Right lobe of liver (tissue), 6 donors: Measurements from ENCODE around the gene CDC73. TPM values are rescaled to one million over a fixed set of nuclear protein-coding genes. Genes with fewer than 3 reads are reported as not detected.

Experiments
- ATAC-seq, 4 donors: fragments of 200-7000 bp; cut with Tn5 transposase; one replicate each; pipeline ENCODE4 v1.9.1; 2020; ENCODE audit warnings: mild to moderate bottlenecking in 4 of 4, moderate library complexity in 4 of 4
- DNase-seq, 3 donors: peaks; one replicate each; pipeline ENCODE4 v3.0.0-alpha.2; 2020
- H3K27ac ChIP-seq, 3 donors: fragments of 200-600 bp; one replicate each; pipeline ENCODE4 v1.8.0; 2022
- H3K27me3 ChIP-seq, 2 donors: fragments of 200-600 bp; one replicate each; pipeline ENCODE4 v1.8.0; 2022
- H3K36me3 ChIP-seq, 4 donors: fragments of 200-600 bp; sonication (generic) in 1 of 4; one replicate each; pipeline versions ENCODE4 v1.5.1 to v1.8.0; 2017 to 2022; ENCODE audit warnings: control low read depth in 1 of 4
- H3K4me1 ChIP-seq, 4 donors: fragments of 200-600 bp; sonication (generic) in 1 of 4; one replicate each; pipeline versions ENCODE4 v1.5.1 to v1.8.0; 2017 to 2022; ENCODE audit warnings: control low read depth in 1 of 4
- H3K4me3 ChIP-seq, 3 donors: fragments of 200-600 bp; one replicate each; pipeline ENCODE4 v1.8.0; 2022
- H3K9me3 ChIP-seq, 4 donors: fragments of 200-600 bp; sonication (generic) in 1 of 4; one replicate each; pipeline versions ENCODE4 v1.5.1 to v1.8.0; 2017 to 2022; ENCODE audit warnings: control low read depth in 1 of 4
- POLR2A ChIP-seq: fragments of 450-650 bp; IDR thresholded peaks from one replicate; pipeline ENCODE4 v1.6.1; 2017; ENCODE audit warnings: antibody characterized with exemption, mild to moderate bottlenecking
- WGBS: methylation state at CpG from one replicate; pipeline ENCODE4 v1.1.6; 2018; ENCODE audit warnings: low coverage, low lambda C conversion rate; ENCODE audit not compliant: insufficient coverage; ENCODE audit errors: missing lambda C conversion rate; 5-methylcytosine and 5-hydroxymethylcytosine counted together
- intact Hi-C, 2 donors: fragments of 100-400 bp; cut with DNase I; formaldehyde crosslinking; loops; one replicate each; pipeline versions ENCODE4 v1.11.2 to v1.14.1; 2022
- total RNA-seq, 6 experiments: library from RNA; depleted of rRNA in 2 of 6; stranded (reverse); fragments of >200 nt in 2 of 6; fragmentation: NEBNext Ultra II Directional in 3 of 6; extraction: Animal tissue kit (Norgen Biotek cat#: 25700) in 3 of 6; gene quantifications; one replicate each; pipeline versions ENCODE4 v1.1.0 to v1.2.4, GENCODE V29; 2016 to 2023
- TF ChIP-seq, protein P1 (sequence below), 4 donors: fragments of 200-600 bp in 3 of 4; fragments of 450-650 bp in 1 of 4; IDR thresholded peaks; one replicate each; pipeline versions ENCODE4 v1.5.1 to v1.8.0; 2016 to 2022; ENCODE audit warnings: antibody characterized with exemption in 4 of 4, mild to moderate bottlenecking in 2 of 4
- donor health status: DM: no; HTN: yes; CAD: no.
- donor health status: DM: no; HTN: no; CAD: no.
- donor health status: DM: no; HTN: no; CAD: no.
- donor health status: DM: no; HTN: yes; CAD: no.
- donor health status: DM: no; HTN: yes; CAD: no.

Gene CDC73
- total RNA-seq, 6 experiments from 2014 or later: 11.1 to 23.8 (median 18.3) TPM

DNA sequence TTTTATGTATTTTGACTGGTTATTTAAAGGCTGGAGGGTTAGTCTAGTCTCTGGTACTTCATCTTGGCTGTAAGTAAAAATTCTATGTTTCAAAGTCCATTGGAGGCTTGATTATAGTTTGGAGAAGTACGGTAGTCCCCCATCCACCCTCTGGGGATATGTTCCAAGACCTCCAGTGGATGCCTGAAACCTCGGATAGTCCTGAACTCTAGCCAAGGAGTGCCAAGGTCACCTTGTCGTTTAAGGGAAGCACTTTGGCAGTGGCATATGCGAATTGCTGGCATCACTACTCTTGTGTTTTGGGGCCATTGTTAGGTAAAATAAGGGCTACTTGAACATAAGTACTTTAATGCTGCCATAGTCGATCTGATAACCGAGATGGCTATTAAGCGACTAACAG lies 18.4 kb downstream of the CDC73 start:
- no peak overlapping the region for H3K4me3 ChIP-seq
- H3K27ac ChIP-seq: no peak overlapping the region
- no peaks in the 10 kb centered on the region for H3K9me3 ChIP-seq
- intact Hi-C loops: no loop called here
- 59% methylated on average over 6 of the region's 7 CpGs for WGBS
- no peaks in the 10 kb centered on the region for H3K27me3 ChIP-seq
- no peaks in the 10 kb centered on the region for H3K4me1 ChIP-seq
- ATAC-seq (no peak), DNase-seq (no peak)
- TF ChIP-seq, protein P1, sequence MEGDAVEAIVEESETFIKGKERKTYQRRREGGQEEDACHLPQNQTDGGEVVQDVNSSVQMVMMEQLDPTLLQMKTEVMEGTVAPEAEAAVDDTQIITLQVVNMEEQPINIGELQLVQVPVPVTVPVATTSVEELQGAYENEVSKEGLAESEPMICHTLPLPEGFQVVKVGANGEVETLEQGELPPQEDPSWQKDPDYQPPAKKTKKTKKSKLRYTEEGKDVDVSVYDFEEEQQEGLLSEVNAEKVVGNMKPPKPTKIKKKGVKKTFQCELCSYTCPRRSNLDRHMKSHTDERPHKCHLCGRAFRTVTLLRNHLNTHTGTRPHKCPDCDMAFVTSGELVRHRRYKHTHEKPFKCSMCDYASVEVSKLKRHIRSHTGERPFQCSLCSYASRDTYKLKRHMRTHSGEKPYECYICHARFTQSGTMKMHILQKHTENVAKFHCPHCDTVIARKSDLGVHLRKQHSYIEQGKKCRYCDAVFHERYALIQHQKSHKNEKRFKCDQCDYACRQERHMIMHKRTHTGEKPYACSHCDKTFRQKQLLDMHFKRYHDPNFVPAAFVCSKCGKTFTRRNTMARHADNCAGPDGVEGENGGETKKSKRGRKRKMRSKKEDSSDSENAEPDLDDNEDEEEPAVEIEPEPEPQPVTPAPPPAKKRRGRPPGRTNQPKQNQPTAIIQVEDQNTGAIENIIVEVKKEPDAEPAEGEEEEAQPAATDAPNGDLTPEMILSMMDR (IDR thresholded peaks at IDR 0.05): no peak
- no peak for TF ChIP-seq POLR2A
- H3K36me3 ChIP-seq: peaks cover 0 to 63% (median 0%) of the 10 kb centered on the region in 4 donors

DNA sequence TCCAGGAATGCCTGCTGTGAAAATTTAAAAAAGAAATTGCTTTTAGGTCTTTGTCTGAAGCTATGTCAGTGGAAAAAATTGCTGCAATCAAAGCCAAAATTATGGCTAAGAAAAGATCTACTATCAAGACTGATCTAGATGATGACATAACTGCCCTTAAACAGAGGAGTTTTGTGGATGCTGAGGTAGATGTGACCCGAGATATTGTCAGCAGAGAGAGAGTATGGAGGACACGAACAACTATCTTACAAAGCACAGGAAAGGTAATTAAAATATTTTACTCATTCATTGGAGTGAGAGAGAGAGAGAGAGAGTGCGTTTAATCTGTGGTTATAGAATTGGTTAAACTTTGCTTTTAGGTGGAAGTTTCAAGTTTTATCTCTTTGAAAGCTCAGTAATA lies 20.0 kb downstream of the CDC73 start:
- Histone ChIP-seq H3K27me3 (no peaks in the 10 kb centered on the region), H3K36me3 (peaks cover 0 to 54% (median 0%) of the 10 kb centered on the region in 4 donors)

DNA sequence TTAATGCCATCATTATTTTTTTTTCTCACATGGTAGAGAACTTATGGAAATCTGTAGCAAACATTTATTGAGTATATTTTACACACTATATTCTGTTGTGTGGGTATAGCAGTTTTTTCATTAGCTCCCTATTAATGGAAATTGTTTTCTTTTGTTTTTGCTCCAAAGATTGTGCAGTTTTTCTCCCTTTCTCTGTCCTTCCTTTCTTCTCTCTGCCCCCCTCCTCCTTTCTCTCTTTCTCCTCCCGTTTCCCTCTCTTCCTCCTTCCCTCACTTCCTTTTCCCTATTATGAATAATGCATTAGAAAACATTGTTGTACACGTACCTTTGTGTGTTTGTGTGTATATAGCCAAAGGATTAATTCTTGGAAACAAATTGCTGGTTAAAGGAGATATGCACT lies 20.6 kb downstream of the CDC73 start:
- DNase-seq (no peak), ATAC-seq (no peak)
- Histone ChIP-seq H3K4me1 (no peaks in the 10 kb centered on the region), H3K9me3 (no peaks in the 10 kb centered on the region), H3K27ac (no peak overlapping the region), H3K27me3 (no peaks in the 10 kb centered on the region), H3K36me3 (peaks cover 0 to 54% (median 0%) of the 10 kb centered on the region in 4 donors), H3K4me3 (no peak overlapping the region)
- intact Hi-C loops: no loop called here
- TF ChIP-seq, protein P1 (IDR thresholded peaks at IDR 0.05): no peak
- TF ChIP-seq POLR2A: no peak
- 38% methylated on average over 2 of the region's 2 CpGs for WGBS

More for the DNA sequence above, 20.0 kb downstream of the CDC73 start:
- no peak overlapping the region for H3K4me3 ChIP-seq
- no peak for ATAC-seq
- no peak for DNase-seq
- no peak for TF ChIP-seq POLR2A
- TF ChIP-seq, protein P1 (IDR thresholded peaks at IDR 0.05): no peak
- H3K9me3 ChIP-seq: no peaks in the 10 kb centered on the region
- 86% methylated on average over 3 of the region's 3 CpGs for whole genome bisulfite sequencing
- no peaks in the 10 kb centered on the region for H3K4me1 ChIP-seq
- no peak overlapping the region for H3K27ac ChIP-seq
- intact Hi-C loops: no loop called here

DNA sequence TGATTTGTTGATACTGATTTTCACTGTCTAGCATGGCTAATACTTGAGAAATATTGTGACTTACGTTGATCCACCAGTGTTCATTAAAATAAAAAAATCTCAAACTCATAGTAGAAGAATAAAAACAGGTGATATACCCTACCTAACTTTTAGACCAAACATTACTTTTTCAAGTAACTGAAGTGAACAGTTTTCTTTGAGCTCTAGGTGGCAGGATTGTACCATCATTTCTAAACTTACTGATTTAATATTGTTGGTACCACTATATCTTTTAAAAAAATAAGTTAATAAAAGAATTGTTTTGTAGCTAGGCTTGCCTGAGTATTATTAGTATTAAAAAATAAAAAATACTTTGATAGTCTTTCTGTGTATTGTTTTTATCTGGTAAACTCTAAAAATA lies 21.5 kb downstream of the CDC73 start:
- Histone ChIP-seq H3K9me3 (no peaks in the 10 kb centered on the region), H3K4me3 (no peak overlapping the region), H3K36me3 (peaks cover 0 to 53% (median 0%) of the 10 kb centered on the region in 4 donors), H3K27me3 (no peaks in the 10 kb centered on the region), H3K27ac (no peak overlapping the region), H3K4me1 (no peaks in the 10 kb centered on the region)
- ATAC-seq: no peak
- TF ChIP-seq, protein P1 (IDR thresholded peaks at IDR 0.05): peak; percentile 17 to 40 (median 33)
- TF ChIP-seq POLR2A: no peak
- 70% methylated on average over 1 of the region's 1 CpG for WGBS
- DNase-seq: no peak
- intact Hi-C loops: no loop called here
